Body of pancreas (tissue), 4 donors: Measurements from ENCODE around the gene SH2D2A.

ENCODE experiments used
- POLR2A ChIP-seq, 3 donors: fragments of 450-650 bp; IDR thresholded peaks; one replicate each; pipeline ENCODE4 v1.6.1; 2016; ENCODE audit warnings: antibody characterized with exemption in 3 of 3, mild to moderate bottlenecking in 2 of 3
- TF ChIP-seq, protein P1 (sequence below), 7 experiments: fragments of 450-650 bp in 4 of 7; fragments of 200-600 bp in 3 of 7; sonication (generic) in 3 of 7; IDR thresholded peaks; one replicate each; pipeline ENCODE4 v1.5.1; 2016 to 2019; ENCODE audit warnings: antibody characterized with exemption in 7 of 7

DNA sequence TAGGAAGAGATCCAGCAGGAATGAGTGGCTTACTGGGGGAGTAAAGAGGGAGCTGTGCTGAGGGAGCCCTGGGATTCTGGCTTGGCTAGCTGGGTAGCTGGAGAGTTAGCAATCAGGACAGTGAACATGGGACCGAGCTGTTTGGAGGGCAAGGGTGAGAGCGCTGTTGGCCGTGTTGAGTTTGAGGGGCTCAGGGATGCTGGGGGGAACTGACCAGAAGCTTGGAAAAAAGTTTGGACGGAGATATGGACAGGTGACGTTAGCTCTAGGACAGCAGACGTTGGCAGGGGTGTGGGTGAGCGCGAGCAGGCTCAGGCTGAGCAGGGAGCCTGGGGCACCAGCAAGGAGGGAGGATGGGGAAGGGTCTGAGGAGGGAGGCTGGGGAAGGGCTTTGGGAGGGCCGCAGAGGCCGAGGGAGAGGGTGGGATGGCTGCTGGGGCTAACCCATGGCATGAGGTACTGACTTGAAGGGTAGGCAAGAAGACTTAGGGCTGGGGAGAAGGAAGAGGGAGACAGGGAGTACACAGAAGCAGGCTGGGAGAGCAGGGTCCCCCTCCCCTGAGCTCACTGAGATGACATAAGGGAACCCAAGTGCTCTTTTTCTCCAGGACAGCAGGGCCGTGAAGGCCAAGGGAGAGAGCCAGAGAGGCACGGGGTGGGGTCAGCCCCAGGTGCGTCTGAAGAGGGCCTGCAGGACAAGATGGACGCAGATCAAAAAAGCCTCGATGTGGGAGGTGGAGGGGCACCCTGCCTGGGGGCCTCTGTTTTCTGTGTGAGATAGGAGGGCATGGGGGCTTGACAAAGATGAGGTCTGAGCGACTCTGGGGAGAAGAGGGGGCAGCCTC lies 8.2 kb downstream of the SH2D2A start:
- TF ChIP-seq, protein P1, sequence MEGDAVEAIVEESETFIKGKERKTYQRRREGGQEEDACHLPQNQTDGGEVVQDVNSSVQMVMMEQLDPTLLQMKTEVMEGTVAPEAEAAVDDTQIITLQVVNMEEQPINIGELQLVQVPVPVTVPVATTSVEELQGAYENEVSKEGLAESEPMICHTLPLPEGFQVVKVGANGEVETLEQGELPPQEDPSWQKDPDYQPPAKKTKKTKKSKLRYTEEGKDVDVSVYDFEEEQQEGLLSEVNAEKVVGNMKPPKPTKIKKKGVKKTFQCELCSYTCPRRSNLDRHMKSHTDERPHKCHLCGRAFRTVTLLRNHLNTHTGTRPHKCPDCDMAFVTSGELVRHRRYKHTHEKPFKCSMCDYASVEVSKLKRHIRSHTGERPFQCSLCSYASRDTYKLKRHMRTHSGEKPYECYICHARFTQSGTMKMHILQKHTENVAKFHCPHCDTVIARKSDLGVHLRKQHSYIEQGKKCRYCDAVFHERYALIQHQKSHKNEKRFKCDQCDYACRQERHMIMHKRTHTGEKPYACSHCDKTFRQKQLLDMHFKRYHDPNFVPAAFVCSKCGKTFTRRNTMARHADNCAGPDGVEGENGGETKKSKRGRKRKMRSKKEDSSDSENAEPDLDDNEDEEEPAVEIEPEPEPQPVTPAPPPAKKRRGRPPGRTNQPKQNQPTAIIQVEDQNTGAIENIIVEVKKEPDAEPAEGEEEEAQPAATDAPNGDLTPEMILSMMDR (IDR thresholded peaks at IDR 0.05), result no peak
- TF ChIP-seq POLR2A (IDR thresholded peaks at IDR 0.05), result no peak
